ENCODE results near the gene LHPP.

Gene LHPP

DNA sequence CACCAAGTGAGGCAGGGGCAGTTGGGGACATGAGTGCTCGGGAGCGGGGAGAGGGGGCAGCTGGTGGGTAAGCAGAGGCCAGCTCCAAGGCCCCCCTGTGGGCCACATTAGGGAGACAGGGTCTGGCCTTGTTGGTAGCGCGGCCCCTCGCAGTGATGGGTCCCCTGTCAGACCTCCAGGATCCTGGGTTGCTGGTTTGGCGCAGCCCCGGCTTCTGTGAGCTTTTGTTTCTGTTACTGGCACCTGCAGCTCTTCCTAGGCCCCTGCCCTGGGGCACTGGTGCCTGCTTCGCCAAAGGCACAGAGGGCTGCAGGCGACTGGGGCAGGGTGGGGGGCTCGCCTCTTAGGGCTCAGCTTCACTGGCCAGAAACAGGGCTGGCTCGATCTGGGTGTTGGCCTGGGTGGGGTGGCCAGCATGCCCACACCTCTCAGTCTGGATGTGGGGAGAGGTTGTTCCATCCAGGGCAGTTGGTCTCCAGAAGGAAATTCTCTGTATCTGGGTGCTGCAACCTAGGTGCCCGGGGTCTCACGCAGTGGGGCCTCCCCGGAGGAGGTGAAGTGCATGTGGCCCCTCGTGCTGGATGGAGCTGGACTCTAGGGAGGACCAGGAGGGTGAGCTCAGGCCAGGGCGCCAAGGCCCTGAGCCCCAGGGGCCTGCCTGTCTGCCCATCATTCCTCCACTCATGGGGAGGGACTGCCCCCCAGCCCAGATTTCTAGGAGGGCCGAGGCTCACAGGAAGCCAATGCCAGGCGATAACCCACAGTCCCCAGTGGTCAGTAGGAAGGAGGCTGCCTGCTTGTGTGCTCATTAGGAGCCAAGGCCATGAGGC lies 138.6 kb downstream of the LHPP start:
- no peak overlapping the region for H3K4me3 ChIP-seq (ENCODE audit: low read depth, low read length)

DNA sequence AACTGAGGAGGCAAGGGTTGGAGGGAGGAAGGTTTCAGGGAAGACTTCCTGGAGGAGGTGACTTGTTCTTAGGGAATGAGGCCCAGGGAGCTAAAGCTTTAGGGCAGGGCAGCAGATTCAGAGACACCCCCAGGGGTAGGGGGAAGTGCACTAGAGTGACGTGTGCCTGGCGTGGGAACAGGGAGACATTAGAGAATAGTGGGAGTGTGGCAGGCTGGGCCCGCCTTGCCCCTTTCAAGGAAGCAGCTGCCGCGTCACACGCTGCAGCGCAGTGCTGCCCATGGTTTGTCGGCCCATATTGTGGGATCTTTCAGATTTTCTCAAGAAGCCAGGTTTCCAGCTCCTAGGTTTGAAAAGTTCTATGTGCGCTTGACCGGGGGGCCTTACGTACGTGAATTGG lies 139.4 kb downstream of the LHPP start:
- no peak for DNase-seq (ENCODE audit: low read depth)
- H3K4me3 ChIP-seq (ENCODE audit: low read depth, low read length): no peak overlapping the region
- TF ChIP-seq MYC (IDR thresholded peaks at IDR 0.05; ENCODE audit: low read depth, low read length) (no peak), POLR2A (IDR thresholded peaks at IDR 0.05; ENCODE audit: extremely low read depth, insufficient read length) (no peak)
- TF ChIP-seq, protein P1, sequence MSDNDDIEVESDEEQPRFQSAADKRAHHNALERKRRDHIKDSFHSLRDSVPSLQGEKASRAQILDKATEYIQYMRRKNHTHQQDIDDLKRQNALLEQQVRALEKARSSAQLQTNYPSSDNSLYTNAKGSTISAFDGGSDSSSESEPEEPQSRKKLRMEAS (IDR thresholded peaks at IDR 0.05; ENCODE audit: low read depth, low read length): no peak
- TF ChIP-seq, protein P2, sequence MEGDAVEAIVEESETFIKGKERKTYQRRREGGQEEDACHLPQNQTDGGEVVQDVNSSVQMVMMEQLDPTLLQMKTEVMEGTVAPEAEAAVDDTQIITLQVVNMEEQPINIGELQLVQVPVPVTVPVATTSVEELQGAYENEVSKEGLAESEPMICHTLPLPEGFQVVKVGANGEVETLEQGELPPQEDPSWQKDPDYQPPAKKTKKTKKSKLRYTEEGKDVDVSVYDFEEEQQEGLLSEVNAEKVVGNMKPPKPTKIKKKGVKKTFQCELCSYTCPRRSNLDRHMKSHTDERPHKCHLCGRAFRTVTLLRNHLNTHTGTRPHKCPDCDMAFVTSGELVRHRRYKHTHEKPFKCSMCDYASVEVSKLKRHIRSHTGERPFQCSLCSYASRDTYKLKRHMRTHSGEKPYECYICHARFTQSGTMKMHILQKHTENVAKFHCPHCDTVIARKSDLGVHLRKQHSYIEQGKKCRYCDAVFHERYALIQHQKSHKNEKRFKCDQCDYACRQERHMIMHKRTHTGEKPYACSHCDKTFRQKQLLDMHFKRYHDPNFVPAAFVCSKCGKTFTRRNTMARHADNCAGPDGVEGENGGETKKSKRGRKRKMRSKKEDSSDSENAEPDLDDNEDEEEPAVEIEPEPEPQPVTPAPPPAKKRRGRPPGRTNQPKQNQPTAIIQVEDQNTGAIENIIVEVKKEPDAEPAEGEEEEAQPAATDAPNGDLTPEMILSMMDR (IDR thresholded peaks at IDR 0.05; ENCODE audit: low read depth, low read length): no peak

More for the DNA sequence above, 138.6 kb downstream of the LHPP start:
- DNase-seq (ENCODE audit: low read depth): no peak
- TF ChIP-seq, protein P1 (IDR thresholded peaks at IDR 0.05; ENCODE audit: low read depth, low read length): no peak
- TF ChIP-seq MYC (IDR thresholded peaks at IDR 0.05; ENCODE audit: low read depth, low read length): no peak
- TF ChIP-seq, protein P2 (IDR thresholded peaks at IDR 0.05; ENCODE audit: low read depth, low read length): no peak
- no peak for TF ChIP-seq POLR2A (IDR thresholded peaks at IDR 0.05; ENCODE audit: extremely low read depth, insufficient read length)

DNA sequence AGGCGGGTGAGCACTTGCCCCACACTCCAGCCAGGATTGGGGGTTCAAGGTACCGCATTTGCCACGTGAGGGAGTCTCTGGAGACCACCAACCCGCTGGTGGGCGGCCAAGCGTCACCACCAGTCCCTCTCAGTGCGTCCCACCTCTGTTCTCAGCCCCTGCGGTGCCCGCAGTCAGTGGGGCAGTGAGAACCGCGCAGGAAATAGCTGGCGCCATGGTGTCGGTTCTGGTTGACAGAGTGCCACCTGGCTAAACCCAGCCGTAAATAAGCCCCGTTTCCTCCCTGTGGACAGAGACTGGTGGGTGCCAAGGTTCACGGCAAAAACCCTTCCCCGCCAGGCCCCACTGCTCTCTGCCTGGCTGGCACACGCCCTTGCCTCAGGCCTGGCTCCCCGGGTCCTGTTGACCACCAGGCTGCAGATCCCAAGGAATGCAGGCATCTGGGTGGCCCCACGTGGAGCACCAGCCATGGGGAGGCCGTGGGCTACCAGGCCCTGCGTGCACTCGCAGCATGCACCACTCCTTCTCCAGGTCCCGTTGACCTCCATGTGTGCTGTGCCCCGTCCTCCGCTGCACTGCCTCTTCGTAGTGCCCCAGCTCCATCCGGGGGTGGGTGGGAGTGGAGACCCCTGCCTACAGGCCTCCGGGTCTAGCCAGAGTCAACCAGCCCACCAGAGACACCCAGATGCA lies 140.0 kb downstream of the LHPP start:
- H3K4me3 ChIP-seq (ENCODE audit: low read depth, low read length): no peak overlapping the region
- no peak for DNase-seq (ENCODE audit: low read depth)

DNA sequence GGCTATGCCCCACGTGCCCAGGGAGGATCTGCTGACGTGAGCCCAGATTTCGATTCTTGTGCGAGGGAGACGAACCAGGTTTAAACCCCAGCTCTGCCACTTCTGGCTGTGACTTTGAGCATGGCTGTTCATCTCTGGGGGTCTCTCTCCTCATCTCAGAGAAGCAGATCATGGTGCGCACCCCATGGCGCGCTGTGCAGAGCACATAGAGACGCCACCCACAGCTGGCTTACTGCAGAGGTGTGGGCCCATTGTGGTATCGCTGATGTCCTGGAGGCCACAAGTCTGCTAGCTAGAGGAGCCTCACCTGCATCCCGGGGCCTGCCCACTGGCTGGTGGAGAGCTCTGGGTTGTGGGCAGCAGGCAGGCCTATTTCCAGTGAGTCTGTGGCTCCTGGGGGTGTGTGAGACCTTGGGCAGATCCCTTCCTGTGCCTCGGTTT lies 140.5 kb downstream of the LHPP start:
- no peak for TF ChIP-seq POLR2A (IDR thresholded peaks at IDR 0.05; ENCODE audit: extremely low read depth, insufficient read length)
- TF ChIP-seq, protein P2 (IDR thresholded peaks at IDR 0.05; ENCODE audit: low read depth, low read length): no peak
- no peak for TF ChIP-seq MYC (IDR thresholded peaks at IDR 0.05; ENCODE audit: low read depth, low read length)
- TF ChIP-seq, protein P1 (IDR thresholded peaks at IDR 0.05; ENCODE audit: low read depth, low read length): no peak
- no peak for DNase-seq (ENCODE audit: low read depth)
- H3K4me3 ChIP-seq (ENCODE audit: low read depth, low read length): no peak overlapping the region

More for the DNA sequence above, 140.0 kb downstream of the LHPP start:
- TF ChIP-seq, protein P2 (IDR thresholded peaks at IDR 0.05; ENCODE audit: low read depth, low read length): no peak
- TF ChIP-seq, protein P1 (IDR thresholded peaks at IDR 0.05; ENCODE audit: low read depth, low read length): no peak
- no peak for TF ChIP-seq POLR2A (IDR thresholded peaks at IDR 0.05; ENCODE audit: extremely low read depth, insufficient read length)
- no peak for TF ChIP-seq MYC (IDR thresholded peaks at IDR 0.05; ENCODE audit: low read depth, low read length)

DNA sequence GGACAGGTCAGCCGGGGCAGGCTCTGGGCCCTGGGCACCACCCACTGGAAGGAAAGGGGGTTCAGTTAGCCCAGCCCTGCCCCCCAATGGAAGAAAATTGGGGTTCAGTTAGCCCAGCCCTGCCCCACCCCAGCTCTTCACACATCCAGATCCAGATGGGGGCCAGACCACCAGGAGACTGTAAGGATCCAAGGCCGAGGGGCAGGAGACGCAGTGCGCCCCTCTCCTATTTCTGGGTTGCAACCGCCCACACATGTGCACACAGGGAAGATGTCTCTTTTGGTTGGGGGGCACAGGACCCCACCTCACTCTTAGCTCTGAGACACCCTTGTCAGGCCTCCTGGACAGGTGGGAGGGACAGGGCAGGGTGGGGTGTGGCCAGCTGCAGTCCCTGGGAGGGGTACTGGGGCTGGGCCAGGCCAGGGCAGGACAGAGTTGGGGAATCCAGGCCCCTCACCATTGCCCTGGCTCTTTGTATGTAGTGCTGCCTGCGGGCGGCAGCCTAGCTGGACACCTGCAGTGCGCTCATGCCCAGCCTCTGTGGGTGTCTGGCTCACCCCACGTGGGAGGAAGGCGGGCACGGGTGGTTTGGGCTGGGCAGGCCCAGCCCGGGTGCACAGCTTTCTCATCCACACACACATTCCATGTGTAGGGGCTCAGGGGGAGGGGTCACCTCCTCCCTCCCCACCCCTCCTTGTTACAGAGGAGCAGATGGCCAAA lies 141.2 kb downstream of the LHPP start:
- no peak overlapping the region for H3K4me3 ChIP-seq (ENCODE audit: low read depth, low read length)
- TF ChIP-seq, protein P2 (IDR thresholded peaks at IDR 0.05; ENCODE audit: low read depth, low read length): no peak
- TF ChIP-seq, protein P1 (IDR thresholded peaks at IDR 0.05; ENCODE audit: low read depth, low read length): no peak
- TF ChIP-seq POLR2A (IDR thresholded peaks at IDR 0.05; ENCODE audit: extremely low read depth, insufficient read length) (no peak), MYC (IDR thresholded peaks at IDR 0.05; ENCODE audit: low read depth, low read length) (no peak)
- DNase-seq (ENCODE audit: low read depth): no peak

Measured in NB4 (cell line).